Activated CD4-positive, alpha-beta T cell treated with anti-CD3 and anti-CD28 coated beads, Interleukin-2, amount 50 U/mL, for 4 hours (primary cell): ENCODE data around the gene FAM171A2.
"Not testable (repeated sequence)": the region's sequence is repeated elsewhere in the genome, so short reads cannot be mapped to it uniquely, and the experiment has no call there.

Source experiments
- DNase-seq, 2 experiments: peaks; one replicate each; pipeline ENCODE4 v3.0.0-alpha.2; 2020

Gene FAM171A2

GRCh38 chr17:44383363-44383762 is 19.7 kb upstream of the FAM171A2 start:
- no peak for DNase-seq

- DNase-seq: no peak
These were observed 19.3 kb upstream of the FAM171A2 start for GRCh38 chr17:44382917-44383316.

- no peak for DNase-seq
These were observed 18.2 kb upstream of the FAM171A2 start for GRCh38 chr17:44381810-44382305.

GRCh38 chr17:44380767-44381166 is 17.1 kb upstream of the FAM171A2 start:
- no peak for DNase-seq

GRCh38 chr17:44379887-44380286 is 16.2 kb upstream of the FAM171A2 start:
- no peak for DNase-seq

GRCh38 chr17:44378171-44378705 is 14.6 kb upstream of the FAM171A2 start:
- no peak for DNase-seq

- DNase-seq: no peak
These were observed 13.1 kb upstream of the FAM171A2 start for GRCh38 chr17:44376779-44377178.

GRCh38 chr17:44376124-44376523 is 12.5 kb upstream of the FAM171A2 start:
- DNase-seq: no peak

GRCh38 chr17:44375196-44376017 is 11.8 kb upstream of the FAM171A2 start:
- DNase-seq: no peak

GRCh38 chr17:44374306-44375195 is 10.9 kb upstream of the FAM171A2 start:
- no peak for DNase-seq

- no peak for DNase-seq
These were observed 8.4 kb upstream of the FAM171A2 start for GRCh38 chr17:44372036-44372435.

GRCh38 chr17:44369414-44370023 is 5.9 kb upstream of the FAM171A2 start:
- DNase-seq: not testable (repeated sequence)

GRCh38 chr17:44368391-44369243 is 5.0 kb upstream of the FAM171A2 start:
- DNase-seq: not testable (repeated sequence)

- DNase-seq: no peak
These were observed 3.8 kb upstream of the FAM171A2 start for GRCh38 chr17:44367231-44367979.

- not testable (repeated sequence) for DNase-seq
These were observed 1.4 kb upstream of the FAM171A2 start for GRCh38 chr17:44365051-44365450.

GRCh38 chr17:44362949-44363612 is 572 bp downstream of the FAM171A2 start:
- DNase-seq: no peak

GRCh38 chr17:44362459-44362948 is 1.1 kb downstream of the FAM171A2 start:
- DNase-seq: no peak

GRCh38 chr17:44361292-44362260 is 2.1 kb downstream of the FAM171A2 start:
- DNase-seq: no peak

GRCh38 chr17:44360826-44361225 is 2.8 kb downstream of the FAM171A2 start:
- no peak for DNase-seq
